ENCODE measurements around the gene CPEB3.

CPEB3 gene

GRCh38 chr10:92242910-92243671 lies 47.8 kb downstream of the CPEB3 start:
- DNase-seq (ENCODE audit: extremely low read depth, low read depth): no peak
- TF ChIP-seq CTCF (IDR thresholded peaks at IDR 0.05; ENCODE audit: low read depth, low read length, missing control alignments): no peak
- no peak overlapping the region for H3K4me3 ChIP-seq (replicated peaks; ENCODE audit: low read depth, low read length)

DNA sequence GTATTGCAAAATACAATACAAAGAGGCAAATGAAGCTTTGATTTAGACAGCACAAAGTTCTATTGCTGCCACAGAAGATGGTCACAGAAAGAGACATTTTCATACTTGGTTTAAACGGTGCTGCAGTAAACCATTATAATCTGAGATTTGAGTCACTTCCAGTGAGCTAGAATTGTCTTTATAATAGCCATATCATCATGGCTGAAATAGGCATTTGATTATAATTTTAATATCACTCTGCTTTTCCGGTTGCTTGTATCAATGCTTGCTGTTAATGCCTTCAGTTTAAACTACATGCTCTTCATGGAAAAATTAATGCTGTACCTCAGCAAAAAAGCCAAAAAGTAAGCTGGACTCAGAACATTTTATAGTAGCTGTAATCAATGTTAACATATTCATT lies 48.5 kb downstream of the CPEB3 start:
- TF ChIP-seq CTCF (IDR thresholded peaks at IDR 0.05; ENCODE audit: low read depth, low read length, missing control alignments): no peak
- no peak overlapping the region for H3K4me3 ChIP-seq (replicated peaks; ENCODE audit: low read depth, low read length)
- DNase-seq (ENCODE audit: extremely low read depth, low read depth): no peak

GRCh38 chr10:92241501-92241900 lies 49.4 kb downstream of the CPEB3 start:
- H3K4me3 ChIP-seq (replicated peaks; ENCODE audit: low read depth, low read length): peak overlapping the region; percentile 61; the same call in 1 of the 2 replicates
- DNase-seq (ENCODE audit: extremely low read depth, low read depth): no peak
- no peak for TF ChIP-seq CTCF (IDR thresholded peaks at IDR 0.05; ENCODE audit: low read depth, low read length, missing control alignments)

GRCh38 chr10:92241158-92241500 lies 49.7 kb downstream of the CPEB3 start:
- no peak for DNase-seq (ENCODE audit: extremely low read depth, low read depth)
- TF ChIP-seq CTCF (IDR thresholded peaks at IDR 0.05; ENCODE audit: low read depth, low read length, missing control alignments): no peak
- peak overlapping the region; percentile 61 for H3K4me3 ChIP-seq (replicated peaks; ENCODE audit: low read depth, low read length)

DNA sequence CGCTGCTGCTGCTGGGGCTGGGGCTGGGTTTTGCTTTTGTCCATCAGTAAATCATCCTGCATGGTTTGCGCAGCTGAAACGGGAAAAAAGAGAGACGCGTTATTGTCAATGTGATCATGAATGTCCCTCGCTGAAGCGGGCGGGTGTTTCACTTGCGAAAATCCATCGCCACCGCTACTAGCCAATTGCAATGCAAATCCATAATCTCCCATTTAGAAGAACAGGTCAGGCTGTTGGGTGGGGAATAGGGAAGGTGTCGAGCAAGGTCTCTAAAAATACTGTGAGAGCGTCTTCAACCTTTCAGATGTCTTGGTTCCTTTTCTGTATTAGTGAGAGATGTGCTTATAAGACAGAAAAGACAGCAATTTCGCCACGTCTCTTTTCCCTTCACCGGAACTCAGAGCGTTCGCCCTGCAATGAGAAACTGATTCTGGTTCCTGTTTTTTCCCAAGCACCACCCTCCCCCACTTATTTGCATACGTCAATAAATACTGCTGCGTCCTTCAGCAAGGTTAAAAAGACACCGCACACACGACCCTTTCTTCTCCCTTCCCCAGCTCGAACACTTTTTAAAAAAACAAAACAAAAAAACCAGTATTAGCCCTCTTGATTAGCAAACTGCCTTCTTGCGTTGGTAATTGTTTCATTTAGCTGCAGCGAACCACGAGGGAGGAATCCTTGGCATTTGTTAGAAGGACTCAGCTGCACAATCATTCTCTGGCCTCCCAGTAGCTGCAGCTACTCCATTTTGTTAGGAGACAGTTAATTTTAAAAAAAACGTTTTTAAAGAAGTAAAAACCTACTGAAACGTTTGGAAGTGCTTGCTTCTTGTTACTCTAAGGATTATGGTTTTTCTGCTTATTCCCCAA lies 50.4 kb downstream of the CPEB3 start:
- no peak for DNase-seq (ENCODE audit: extremely low read depth, low read depth)
- peak overlapping the region; percentile 61 for H3K4me3 ChIP-seq (replicated peaks; ENCODE audit: low read depth, low read length)
- TF ChIP-seq CTCF (IDR thresholded peaks at IDR 0.05; ENCODE audit: low read depth, low read length, missing control alignments): no peak

DNA sequence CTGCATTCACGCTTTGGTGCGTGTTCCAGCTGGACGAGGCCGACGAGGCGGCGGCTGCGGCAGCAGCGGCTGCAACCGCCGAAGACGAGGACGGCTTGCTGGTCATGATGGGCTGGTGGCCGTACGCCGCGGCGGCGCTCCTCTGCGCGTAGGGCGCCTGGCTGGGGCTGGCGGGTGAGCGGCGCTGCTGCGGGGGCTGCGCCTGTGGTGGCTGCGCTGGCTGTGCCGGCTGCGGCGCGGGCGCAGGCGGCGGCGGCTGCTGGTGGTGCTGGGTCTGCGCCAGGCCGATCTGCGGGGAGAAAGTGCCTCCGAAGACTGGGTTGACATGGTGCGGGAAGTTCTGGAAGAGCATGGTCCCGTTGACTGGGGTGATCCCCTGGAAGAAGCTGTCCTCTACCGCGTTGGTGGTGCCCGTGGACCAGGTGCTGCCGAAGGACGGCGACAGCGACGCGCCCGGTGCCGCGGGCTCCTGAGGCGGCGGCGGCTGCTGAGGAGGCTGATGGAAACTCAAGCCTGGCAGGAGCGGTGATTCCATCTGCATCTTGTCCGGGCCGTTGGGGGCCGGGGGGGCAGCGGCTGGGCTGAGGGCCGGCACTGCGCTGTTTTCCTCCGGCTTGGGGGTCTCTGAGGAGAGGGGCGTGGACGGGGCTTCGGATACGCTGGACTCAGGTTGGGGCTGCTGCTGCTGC lies 51.1 kb downstream of the CPEB3 start:
- DNase-seq (ENCODE audit: extremely low read depth, low read depth): no peak
- peak overlapping the region; percentile 61 for H3K4me3 ChIP-seq (replicated peaks; ENCODE audit: low read depth, low read length)
- no peak for TF ChIP-seq CTCF (IDR thresholded peaks at IDR 0.05; ENCODE audit: low read depth, low read length, missing control alignments)
